Spleen (tissue), 11 donors: Measurements from ENCODE around the gene PPHLN1. TPM values are rescaled to one million over a fixed set of nuclear protein-coding genes. Genes with fewer than 3 reads are reported as not detected.

Experiments
- DNase-seq: peaks from one replicate; pipeline ENCODE4 v3.0.0-alpha.2; 2020
- H3K27ac ChIP-seq, 8 donors: fragments of 200-600 bp; sonication (generic) in 7 of 8; 1 replicate in 4 of 8; 2 replicates in 4 of 8; pipeline versions ENCODE4 v1.5.0 to v1.8.0; 2016 to 2021; ENCODE audit warnings: inconsistent platforms in 4 of 8, mild to moderate bottlenecking in 4 of 8, moderate library complexity in 1 of 8
- H3K27me3 ChIP-seq, 7 donors: fragments of 200-600 bp; sonication (generic) in 6 of 7; replicated peaks in 1 of 7; 1 replicate in 4 of 7; 2 replicates in 3 of 7; pipeline versions ENCODE4 v1.5.0 to v1.8.0; 2016 to 2021; ENCODE audit warnings: inconsistent platforms in 3 of 7, mild to moderate bottlenecking in 1 of 7
- H3K36me3 ChIP-seq, 6 donors: fragments of 200-600 bp; sonication (generic) in 5 of 6; 1 replicate in 4 of 6; 2 replicates in 2 of 6; pipeline versions ENCODE4 v1.5.0 to v1.8.0; 2016 to 2021; ENCODE audit warnings: inconsistent platforms in 2 of 6
- H3K4me1 ChIP-seq, 6 donors: fragments of 200-600 bp; sonication (generic) in 5 of 6; 1 replicate in 3 of 6; 2 replicates in 3 of 6; pipeline versions ENCODE4 v1.5.0 to v1.8.0; 2016 to 2021; ENCODE audit warnings: inconsistent platforms in 3 of 6
- H3K4me3 ChIP-seq, 8 donors: fragments of 200-600 bp; sonication (generic) in 7 of 8; 1 replicate in 4 of 8; 2 replicates in 4 of 8; pipeline versions ENCODE4 v1.5.0 to v1.8.0; 2016 to 2021; ENCODE audit warnings: inconsistent platforms in 4 of 8, mild to moderate bottlenecking in 4 of 8, moderate library complexity in 2 of 8
- H3K9me3 ChIP-seq, 8 donors: fragments of 200-600 bp; sonication (generic) in 7 of 8; 1 replicate in 4 of 8; 2 replicates in 4 of 8; pipeline versions ENCODE4 v1.5.0 to v1.8.0; 2016 to 2021; ENCODE audit warnings: inconsistent platforms in 4 of 8
- POLR2A ChIP-seq, 3 donors: fragments of 450-650 bp; IDR thresholded peaks; one replicate each; pipeline ENCODE4 v1.5.1; 2017; ENCODE audit warnings: antibody characterized with exemption in 3 of 3, mild to moderate bottlenecking in 1 of 3
- POLR2AphosphoS5 ChIP-seq, 3 donors: sonication (generic); formaldehyde crosslinking; IDR thresholded peaks; one replicate each; pipeline ENCODE4 v1.5.1; 2017; ENCODE audit warnings: antibody characterized with exemption in 3 of 3
- WGBS, 5 donors: extraction: QIAGEN DNeasy Blood & Tissue Kit in 3 of 5; methylation state at CpG; one replicate each; pipeline versions ENCODE4 v1.1.5 to v1.1.7; 2013 to 2018; 5-methylcytosine and 5-hydroxymethylcytosine counted together
- intact Hi-C: fragments of 100-400 bp; cut with DNase I; formaldehyde crosslinking; loops from one replicate; pipeline ENCODE4 v1.15.0; 2023; ENCODE audit warnings: low total_unique reads
- polyA plus RNA-seq, 3 donors: library from polyadenylated mRNA; stranded (reverse); fragments of 200-250 nt; gene quantifications; one replicate each; pipeline ENCODE4 v1.2.1, GENCODE V29; 2013
- total RNA-seq, 7 donors: library from RNA; depleted of rRNA in 3 of 7; stranded (reverse); fragments of >200 nt in 3 of 7; fragmentation: NEBNext Ultra II Directional in 4 of 7; extraction: Animal tissue kit (Norgen Biotek cat#: 25700) in 4 of 7; gene quantifications; one replicate each; pipeline versions ENCODE4 v1.1.0 to v1.2.1, GENCODE V29; 2016 to 2021
- TF ChIP-seq, protein P1 (sequence below), 11 experiments: fragments of 200-600 bp in 7 of 11; fragments of 450-650 bp in 4 of 11; sonication (generic) in 4 of 11; IDR thresholded peaks in 8 of 11; conservative IDR thresholded peaks in 3 of 11; 1 replicate in 7 of 11; 2 replicates in 4 of 11; pipeline versions ENCODE4 v1.4.0 to v1.8.0; 2016 to 2021; ENCODE audit warnings: antibody characterized with exemption in 11 of 11, inconsistent platforms in 4 of 11, mild to moderate bottlenecking in 1 of 11
- donor health status: healthy with polysubstance abuse.
- donor health status: DM: no; HTN: no; CAD: no; lungs with moderate emphysema.
- donor health status: DM: no; HTN: no; CAD: no.
- donor health status: Bipolar disorder and iron deficiency.
- donor health status: healthy.
- donor health status: DM: no; HTN: no; CAD: no.
- donor health status: DM: yes; HTN: yes; CAD: no.

The PPHLN1 gene
- total and polyA plus RNA-seq, 10 donors: 39.6 to 103 (median 65.2) TPM

DNA sequence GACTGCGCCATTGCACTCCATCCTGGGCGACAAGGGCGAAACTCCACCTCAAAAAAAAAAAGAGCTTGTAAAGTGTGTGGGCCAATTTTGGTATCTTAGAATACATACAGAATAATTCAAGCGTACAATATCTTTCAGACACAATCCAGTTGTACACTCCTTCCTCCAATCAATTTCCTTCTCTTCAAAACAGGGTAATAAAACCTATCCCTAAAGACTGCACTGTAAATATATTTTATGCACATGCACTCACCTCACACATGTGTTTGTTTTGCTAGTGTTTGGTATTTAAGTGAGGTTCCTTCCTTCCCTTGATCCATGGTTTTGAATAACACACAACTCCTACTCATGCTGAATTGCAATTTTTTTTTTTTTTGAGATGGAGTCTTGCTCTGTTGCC is 137.7 kb downstream of the PPHLN1 start:
- peaks cover 0 to 100% (median 59%) of the 10 kb centered on the region in 6 donors for H3K36me3 ChIP-seq
- intact Hi-C loops: no loop called here
- WGBS, 5 donors: 95 to 99% (median 98%) methylated on average over 4 of the region's 4 CpGs

DNA sequence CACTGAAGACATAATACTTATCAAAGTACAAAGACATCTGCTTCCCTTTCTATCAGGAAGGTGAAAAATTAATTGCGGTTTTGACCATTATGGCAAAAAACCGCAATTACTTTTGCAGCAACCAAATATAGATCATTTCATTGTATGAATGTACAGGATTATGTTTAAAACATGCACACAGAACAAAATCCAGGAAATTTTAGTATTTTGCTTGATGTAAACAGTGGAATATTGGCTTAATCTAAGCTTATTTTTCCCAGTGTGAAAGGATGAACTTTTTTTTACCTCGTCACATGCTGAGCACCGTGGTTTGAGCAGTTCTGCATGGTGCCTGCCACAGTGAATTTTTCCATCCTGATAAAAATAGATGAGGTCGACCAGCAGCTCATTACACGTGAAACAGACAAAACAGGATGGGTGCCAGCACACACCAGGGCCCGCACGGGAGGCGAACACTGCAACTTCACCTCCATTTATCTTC is 142.4 kb downstream of the PPHLN1 start:
- Histone ChIP-seq H3K36me3 (peaks cover 0 to 88% (median 38%) of the 10 kb centered on the region in 6 donors), H3K27me3 (no peaks in the 10 kb centered on the region), H3K4me1 (peaks cover 12 to 76% (median 59%) of the 10 kb centered on the region in 6 donors), H3K27ac (peak overlapping the region; percentile 55 to 86 (median 71)), H3K9me3 (no peaks in the 10 kb centered on the region), H3K4me3 (peak overlapping the region in 3 of 8 donors; percentile 15 to 58 (median 29))
- DNase-seq: no peak
- WGBS, 5 donors: 23 to 43% (median 26%) methylated on average over 9 of the region's 9 CpGs
- intact Hi-C loops: no loop called here
- TF ChIP-seq POLR2AphosphoS5 (IDR thresholded peaks at IDR 0.05): peak in 1 of 3 donors; percentile 52
- TF ChIP-seq, protein P1, sequence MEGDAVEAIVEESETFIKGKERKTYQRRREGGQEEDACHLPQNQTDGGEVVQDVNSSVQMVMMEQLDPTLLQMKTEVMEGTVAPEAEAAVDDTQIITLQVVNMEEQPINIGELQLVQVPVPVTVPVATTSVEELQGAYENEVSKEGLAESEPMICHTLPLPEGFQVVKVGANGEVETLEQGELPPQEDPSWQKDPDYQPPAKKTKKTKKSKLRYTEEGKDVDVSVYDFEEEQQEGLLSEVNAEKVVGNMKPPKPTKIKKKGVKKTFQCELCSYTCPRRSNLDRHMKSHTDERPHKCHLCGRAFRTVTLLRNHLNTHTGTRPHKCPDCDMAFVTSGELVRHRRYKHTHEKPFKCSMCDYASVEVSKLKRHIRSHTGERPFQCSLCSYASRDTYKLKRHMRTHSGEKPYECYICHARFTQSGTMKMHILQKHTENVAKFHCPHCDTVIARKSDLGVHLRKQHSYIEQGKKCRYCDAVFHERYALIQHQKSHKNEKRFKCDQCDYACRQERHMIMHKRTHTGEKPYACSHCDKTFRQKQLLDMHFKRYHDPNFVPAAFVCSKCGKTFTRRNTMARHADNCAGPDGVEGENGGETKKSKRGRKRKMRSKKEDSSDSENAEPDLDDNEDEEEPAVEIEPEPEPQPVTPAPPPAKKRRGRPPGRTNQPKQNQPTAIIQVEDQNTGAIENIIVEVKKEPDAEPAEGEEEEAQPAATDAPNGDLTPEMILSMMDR (IDR thresholded peaks at IDR 0.05 in 8 of 11, conservative IDR thresholded peaks at IDR 0.05 in 3 of 11): no peak

More for the DNA sequence above, 137.7 kb downstream of the PPHLN1 start:
- no peaks in the 10 kb centered on the region for H3K27me3 ChIP-seq
- no peak for DNase-seq
- no peak overlapping the region for H3K4me3 ChIP-seq
- H3K27ac ChIP-seq: no peak overlapping the region
- H3K9me3 ChIP-seq: no peaks in the 10 kb centered on the region
- TF ChIP-seq POLR2A (IDR thresholded peaks at IDR 0.05): no peak
- TF ChIP-seq POLR2AphosphoS5 (IDR thresholded peaks at IDR 0.05): no peak
- H3K4me1 ChIP-seq: peaks cover 3 to 39% (median 24%) of the 10 kb centered on the region in 6 donors

DNA sequence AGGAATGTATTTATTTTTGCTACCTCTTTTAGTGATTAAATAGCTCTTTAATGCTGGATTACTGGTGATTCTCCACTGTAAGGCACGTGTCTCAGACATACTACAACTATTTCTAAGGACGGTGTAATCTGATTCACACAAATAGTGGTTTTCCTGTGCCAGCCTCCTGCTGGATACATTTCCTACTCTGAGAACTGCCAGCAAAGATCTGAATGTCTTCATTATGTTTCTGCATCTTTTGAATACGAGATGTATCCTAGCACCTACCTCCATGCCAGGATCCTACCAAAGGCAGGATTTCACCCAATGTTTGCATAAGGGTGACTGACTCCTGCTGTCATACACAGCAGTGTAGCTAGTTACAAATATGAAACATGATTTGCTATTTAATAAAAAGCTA is 143.0 kb downstream of the PPHLN1 start:
- intact Hi-C loops: no loop called here
- no peak for DNase-seq
- peaks cover 12 to 76% (median 63%) of the 10 kb centered on the region in 6 donors for H3K4me1 ChIP-seq
- H3K27ac ChIP-seq: peak overlapping the region; percentile 55 to 86 (median 71)
- TF ChIP-seq POLR2A (IDR thresholded peaks at IDR 0.05): no peak
- TF ChIP-seq, protein P1 (IDR thresholded peaks at IDR 0.05 in 8 of 11, conservative IDR thresholded peaks at IDR 0.05 in 3 of 11): no peak
- no peak for TF ChIP-seq POLR2AphosphoS5 (IDR thresholded peaks at IDR 0.05)
- peak overlapping the region in 6 of 8 donors; percentile 10 to 58 (median 23) for H3K4me3 ChIP-seq
- WGBS, 5 donors: 5 to 30% (median 24%) methylated on average over 3 of the region's 3 CpGs
- H3K27me3 ChIP-seq: no peaks in the 10 kb centered on the region
- peaks cover 0 to 82% (median 33%) of the 10 kb centered on the region in 6 donors for H3K36me3 ChIP-seq
- no peaks in the 10 kb centered on the region for H3K9me3 ChIP-seq

DNA sequence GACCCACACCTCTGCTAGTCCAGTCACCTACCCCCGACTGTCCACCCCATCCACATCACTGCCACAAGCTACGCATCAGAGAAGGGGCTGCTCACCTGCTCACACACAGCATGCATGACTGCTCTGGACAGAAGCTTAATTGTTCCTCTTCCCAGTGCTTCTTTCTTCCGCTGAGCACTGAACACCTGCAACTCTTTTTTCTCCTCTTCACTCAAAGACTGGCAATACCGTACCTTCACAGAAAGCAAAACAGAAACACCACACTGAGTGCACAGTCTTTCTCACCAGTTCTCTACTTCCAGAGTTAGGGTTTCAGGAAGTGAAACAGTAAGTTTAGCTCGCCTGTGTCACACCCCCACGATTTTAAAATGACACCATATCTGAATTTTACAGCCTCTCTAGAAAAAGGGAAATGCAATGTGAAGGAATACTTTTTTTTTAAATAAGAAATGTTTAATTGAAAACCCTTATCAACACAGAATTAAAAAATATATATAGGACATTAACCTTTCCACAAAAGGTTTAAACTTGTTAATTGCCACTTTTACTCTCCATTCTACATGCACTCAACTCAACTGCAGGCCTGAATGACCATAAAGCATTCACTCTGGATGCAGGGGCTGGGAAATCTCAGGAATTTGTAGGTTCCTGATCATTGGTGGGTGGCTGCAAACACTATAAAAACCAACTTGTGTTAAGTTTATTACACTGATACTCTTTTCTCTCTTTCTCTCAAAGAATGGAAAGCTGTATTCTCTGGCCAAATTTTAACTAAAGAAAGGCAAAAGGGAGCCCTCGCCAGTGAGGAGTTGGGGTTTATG is 143.6 kb downstream of the PPHLN1 start:
- H3K27ac ChIP-seq: peak overlapping the region; percentile 55 to 86 (median 71)
- H3K4me3 ChIP-seq: peak overlapping the region in 6 of 8 donors; percentile 10 to 58 (median 23)
- WGBS, 5 donors: 35 to 52% (median 40%) methylated on average over 7 of the region's 7 CpGs
- no peak for DNase-seq
- peaks cover 12 to 83% (median 69%) of the 10 kb centered on the region in 6 donors for H3K4me1 ChIP-seq
- intact Hi-C loops: no loop called here
- H3K9me3 ChIP-seq: no peaks in the 10 kb centered on the region
- TF ChIP-seq POLR2AphosphoS5 (IDR thresholded peaks at IDR 0.05): peak in 1 of 3 donors; percentile 28
- TF ChIP-seq, protein P1 (IDR thresholded peaks at IDR 0.05 in 8 of 11, conservative IDR thresholded peaks at IDR 0.05 in 3 of 11): no peak
- TF ChIP-seq POLR2A (IDR thresholded peaks at IDR 0.05): no peak
- no peaks in the 10 kb centered on the region for H3K27me3 ChIP-seq
- peaks cover 0 to 76% (median 27%) of the 10 kb centered on the region in 6 donors for H3K36me3 ChIP-seq
